GM12878 (cell line): ENCODE measurements around the gene CCT4. TPM values are rescaled to one million over a fixed set of nuclear protein-coding genes. Genes with fewer than 3 reads are reported as not detected.

Source experiments
- BHLHE40 ChIP-seq, 2 experiments: fragments of 450-650 bp in 1 of 2; IDR thresholded peaks; 2 replicates each; pipeline ENCODE4 v1.6.1; 2011 to 2017; ENCODE audit warnings: low read depth in 2 of 2, borderline replicate concordance in 1 of 2, improper control_type of control experiment in 1 of 2, low read length in 1 of 2, mild to moderate bottlenecking in 1 of 2
- BRCA1 ChIP-seq: IDR thresholded peaks from 2 replicates; pipeline ENCODE4 v1.6.1; 2011; ENCODE audit warnings: low read depth, low read length, improper control_type of control experiment
- GATAD2B ChIP-seq: fragments of 450-650 bp; conservative IDR thresholded peaks from 2 replicates; pipeline ENCODE4 v1.6.1; 2017; ENCODE audit warnings: low read depth, mild to moderate bottlenecking, moderate library complexity
- IRF3 ChIP-seq: fragments of 450-650 bp; IDR thresholded peaks from 2 replicates; pipeline ENCODE4 v1.6.1; 2014; ENCODE audit warnings: mild to moderate bottlenecking
- KAT2A ChIP-seq: conservative IDR thresholded peaks from 2 replicates; pipeline ENCODE4 v1.6.1; 2011; ENCODE audit warnings: low read depth, low read length; ENCODE audit not compliant: control insufficient read depth
- POLR2AphosphoS2 ChIP-seq: IDR thresholded peaks from 2 replicates; pipeline ENCODE4 v1.6.1; 2011; ENCODE audit warnings: low read depth, mild to moderate bottlenecking, low read length, improper control_type of control experiment, moderate library complexity
- POLR2AphosphoS5 ChIP-seq: IDR thresholded peaks from 2 replicates; pipeline ENCODE4 v1.6.1; 2011; ENCODE audit warnings: mild to moderate bottlenecking, low read length, inconsistent platforms
- SIX5 ChIP-seq: IDR thresholded peaks from 2 replicates; pipeline ENCODE4 v1.6.1; 2011; ENCODE audit warnings: mild to moderate bottlenecking, low read depth, low read length, moderate library complexity; ENCODE audit not compliant: severe bottlenecking
- STAT1 ChIP-seq: fragments of 450-650 bp; conservative IDR thresholded peaks from 2 replicates; pipeline ENCODE4 v1.6.1; 2014; ENCODE audit warnings: antibody characterized with exemption, mild to moderate bottlenecking
- STAT3 ChIP-seq: IDR thresholded peaks from 2 replicates; pipeline ENCODE4 v1.6.1; 2011; ENCODE audit warnings: low read depth, low read length, improper control_type of control experiment
- TCF12 ChIP-seq: IDR thresholded peaks from 2 replicates; pipeline ENCODE4 v1.6.1; 2011; ENCODE audit warnings: low read depth, mild to moderate bottlenecking, low read length
- WRNIP1 ChIP-seq: IDR thresholded peaks from 2 replicates; pipeline ENCODE4 v1.6.1; 2011; ENCODE audit warnings: low read depth, low read length, improper control_type of control experiment, borderline replicate concordance
- YY1 ChIP-seq: IDR thresholded peaks from 2 replicates; pipeline ENCODE4 v1.6.1; 2011; ENCODE audit warnings: low read depth, mild to moderate bottlenecking, low read length
- ZBTB33 ChIP-seq: fragments of 450-650 bp; IDR thresholded peaks from 2 replicates; pipeline ENCODE4 v1.6.1; 2017; ENCODE audit warnings: mild to moderate bottlenecking
- ZNF622 ChIP-seq: fragments of 450-650 bp; IDR thresholded peaks from 2 replicates; pipeline ENCODE4 v1.6.1; 2017; ENCODE audit warnings: mild to moderate bottlenecking, inconsistent platforms
- polyA plus RNA-seq, 11 experiments: library from polyadenylated mRNA; depleted of rRNA in 4 of 11; unstranded in 6 of 11; stranded (reverse) in 5 of 11; fragments of >200 nt; fragmentation: Nextera tagmentation in 4 of 11; fragmentation: Illumina TruSeq in 1 of 11; extraction: Ambion mirVana in 4 of 11; extraction: Trizol in 1 of 11; gene quantifications; 1 replicate in 1 of 11; 2 replicates in 10 of 11; pipeline versions ENCODE4 v1.2.1 to v1.2.3, GENCODE V29; 2011 to 2016; ENCODE audit warnings: inconsistent platforms in 2 of 11, missing spikeins in 2 of 11, low read depth in 1 of 11
- total RNA-seq, 4 experiments: library from RNA; depleted of rRNA in 3 of 4; stranded (reverse); fragments of >200 nt in 3 of 4; fragmentation: Illumina TruSeq in 1 of 4; extraction: Trizol in 1 of 4; gene quantifications; 2 replicates each; pipeline versions ENCODE4 v1.2.1 to v1.2.3, GENCODE V29; 2013 to 2021
- TF ChIP-seq, protein P1 (sequence below): fragments of 450-650 bp; IDR thresholded peaks from 2 replicates; pipeline ENCODE4 v1.6.1; 2018; ENCODE audit warnings: borderline replicate concordance, mild to moderate bottlenecking; ENCODE audit not compliant: partially characterized antibody
- TF ChIP-seq, protein P2 (sequence below): fragments of 150-350 bp; IDR thresholded peaks from 2 replicates; pipeline ENCODE4 v1.6.1; 2014; ENCODE audit warnings: mild to moderate bottlenecking, low read depth, low read length
- TF ChIP-seq, protein P3 (sequence below): IDR thresholded peaks from 2 replicates; pipeline ENCODE4 v1.6.1; 2012; ENCODE audit warnings: low read length, inconsistent platforms
- TF ChIP-seq, protein P4 (sequence below): IDR thresholded peaks from 2 replicates; pipeline ENCODE4 v1.6.1; 2012; ENCODE audit warnings: low read depth, low read length, improper control_type of control experiment

The CCT4 gene
- total and polyA plus RNA-seq, 10 of the 15 experiments (the other 5 are each of a cell fraction or from before 2014, with no cell fraction given): 76.6 to 320 (median 211) TPM

DNA sequence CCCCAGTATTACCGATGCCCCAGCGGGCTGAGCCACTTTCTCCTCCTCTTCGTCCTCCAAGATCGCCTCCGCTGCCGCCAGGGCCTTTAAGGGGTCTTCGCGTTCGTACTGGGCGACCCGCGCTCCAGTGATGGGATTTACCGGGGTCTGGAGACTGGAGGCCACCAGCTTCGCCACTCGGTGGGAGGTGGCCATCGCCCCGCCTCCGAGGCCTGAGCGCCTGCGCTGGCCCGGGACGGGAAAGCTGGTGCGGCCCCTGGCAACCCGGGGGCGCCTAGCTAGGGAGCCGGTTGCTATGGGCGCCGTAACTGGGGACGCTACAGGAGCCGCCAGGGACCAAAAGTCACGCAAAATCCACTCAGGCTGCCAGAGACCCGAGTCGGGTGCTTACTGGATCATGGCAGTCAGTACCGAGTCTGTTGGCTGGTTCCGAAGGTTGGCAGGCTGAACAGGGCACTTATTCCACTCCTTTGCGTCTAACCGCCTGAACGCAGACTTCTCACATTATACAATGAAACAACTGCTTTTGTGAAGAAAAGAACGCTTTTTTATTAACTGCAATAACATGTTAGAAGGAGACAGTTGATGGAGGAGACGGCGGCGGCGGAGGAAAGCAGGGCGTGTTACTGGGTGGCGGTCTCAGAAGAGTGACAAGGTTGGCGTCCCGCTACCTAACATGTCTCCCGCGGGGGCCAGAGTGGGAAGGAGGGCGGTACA lies 34.5 kb downstream of the CCT4 start, which contains the start of gene FAM161A (continued):
- TF ChIP-seq, protein P1, sequence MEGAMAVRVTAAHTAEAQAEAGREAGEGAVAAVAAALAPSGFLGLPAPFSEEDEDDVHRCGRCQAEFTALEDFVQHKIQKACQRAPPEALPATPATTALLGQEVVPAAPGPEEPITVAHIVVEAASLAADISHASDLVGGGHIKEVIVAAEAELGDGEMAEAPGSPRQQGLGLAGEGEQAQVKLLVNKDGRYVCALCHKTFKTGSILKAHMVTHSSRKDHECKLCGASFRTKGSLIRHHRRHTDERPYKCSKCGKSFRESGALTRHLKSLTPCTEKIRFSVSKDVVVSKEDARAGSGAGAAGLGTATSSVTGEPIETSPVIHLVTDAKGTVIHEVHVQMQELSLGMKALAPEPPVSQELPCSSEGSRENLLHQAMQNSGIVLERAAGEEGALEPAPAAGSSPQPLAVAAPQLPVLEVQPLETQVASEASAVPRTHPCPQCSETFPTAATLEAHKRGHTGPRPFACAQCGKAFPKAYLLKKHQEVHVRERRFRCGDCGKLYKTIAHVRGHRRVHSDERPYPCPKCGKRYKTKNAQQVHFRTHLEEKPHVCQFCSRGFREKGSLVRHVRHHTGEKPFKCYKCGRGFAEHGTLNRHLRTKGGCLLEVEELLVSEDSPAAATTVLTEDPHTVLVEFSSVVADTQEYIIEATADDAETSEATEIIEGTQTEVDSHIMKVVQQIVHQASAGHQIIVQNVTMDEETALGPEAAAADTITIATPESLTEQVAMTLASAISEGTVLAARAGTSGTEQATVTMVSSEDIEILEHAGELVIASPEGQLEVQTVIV: no peak
- TF ChIP-seq, protein P2, sequence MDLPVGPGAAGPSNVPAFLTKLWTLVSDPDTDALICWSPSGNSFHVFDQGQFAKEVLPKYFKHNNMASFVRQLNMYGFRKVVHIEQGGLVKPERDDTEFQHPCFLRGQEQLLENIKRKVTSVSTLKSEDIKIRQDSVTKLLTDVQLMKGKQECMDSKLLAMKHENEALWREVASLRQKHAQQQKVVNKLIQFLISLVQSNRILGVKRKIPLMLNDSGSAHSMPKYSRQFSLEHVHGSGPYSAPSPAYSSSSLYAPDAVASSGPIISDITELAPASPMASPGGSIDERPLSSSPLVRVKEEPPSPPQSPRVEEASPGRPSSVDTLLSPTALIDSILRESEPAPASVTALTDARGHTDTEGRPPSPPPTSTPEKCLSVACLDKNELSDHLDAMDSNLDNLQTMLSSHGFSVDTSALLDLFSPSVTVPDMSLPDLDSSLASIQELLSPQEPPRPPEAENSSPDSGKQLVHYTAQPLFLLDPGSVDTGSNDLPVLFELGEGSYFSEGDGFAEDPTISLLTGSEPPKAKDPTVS: no peak
- TF ChIP-seq YY1 (peak; percentile 20), BHLHE40 (IDR thresholded peaks at IDR 0.05; ENCODE audit: borderline replicate concordance in 1 of 2, low read depth in 2 of 2, low read length in 1 of 2) (0 out of 4 replicates have a peak, but pooled peaks of 1 of the 2 experiments have one; percentile 16), STAT1 (peak; percentile 18; the same call in 1 of the 2 replicates), SIX5 (peak; percentile 31), POLR2AphosphoS2 (no peak), POLR2AphosphoS5 (no peak), IRF3 (no peak), STAT3 (peak; percentile 57; the same call in 1 of the 2 replicates), BRCA1 (no peak), WRNIP1 (no peak), ZNF622 (no peak), GATAD2B (peak; percentile 33; the same call in 1 of the 2 replicates), TCF12 (no peak), KAT2A (no peak), ZBTB33 (no peak)
- TF ChIP-seq, protein P3, sequence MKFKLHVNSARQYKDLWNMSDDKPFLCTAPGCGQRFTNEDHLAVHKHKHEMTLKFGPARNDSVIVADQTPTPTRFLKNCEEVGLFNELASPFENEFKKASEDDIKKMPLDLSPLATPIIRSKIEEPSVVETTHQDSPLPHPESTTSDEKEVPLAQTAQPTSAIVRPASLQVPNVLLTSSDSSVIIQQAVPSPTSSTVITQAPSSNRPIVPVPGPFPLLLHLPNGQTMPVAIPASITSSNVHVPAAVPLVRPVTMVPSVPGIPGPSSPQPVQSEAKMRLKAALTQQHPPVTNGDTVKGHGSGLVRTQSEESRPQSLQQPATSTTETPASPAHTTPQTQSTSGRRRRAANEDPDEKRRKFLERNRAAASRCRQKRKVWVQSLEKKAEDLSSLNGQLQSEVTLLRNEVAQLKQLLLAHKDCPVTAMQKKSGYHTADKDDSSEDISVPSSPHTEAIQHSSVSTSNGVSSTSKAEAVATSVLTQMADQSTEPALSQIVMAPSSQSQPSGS: no peak
- TF ChIP-seq, protein P4, sequence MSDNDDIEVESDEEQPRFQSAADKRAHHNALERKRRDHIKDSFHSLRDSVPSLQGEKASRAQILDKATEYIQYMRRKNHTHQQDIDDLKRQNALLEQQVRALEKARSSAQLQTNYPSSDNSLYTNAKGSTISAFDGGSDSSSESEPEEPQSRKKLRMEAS: peak; percentile 66
